Tibial artery (tissue), 4 donors: ENCODE data around the gene MBD4.
A peak's percentile ranks its signal among the peaks of the same experiment; 100 is the strongest.

Source experiments
- DNase-seq, 2 donors: peaks; one replicate each; pipeline ENCODE4 v3.0.0-alpha.2; 2019
- H3K27ac ChIP-seq, 2 donors: fragments of 200-600 bp; sonication (generic) in 1 of 2; 1 replicate in 1 of 2; 2 replicates in 1 of 2; pipeline ENCODE4 v1.5.1; 2018 to 2019; ENCODE audit warnings: mild to moderate bottlenecking in 1 of 2
- H3K27me3 ChIP-seq, 2 donors: fragments of 200-600 bp; sonication (generic) in 1 of 2; one replicate each; pipeline versions ENCODE4 v1.5.1 to v1.6.0; 2016 to 2019
- H3K36me3 ChIP-seq, 3 donors: fragments of 200-600 bp; sonication (generic) in 2 of 3; one replicate each; pipeline ENCODE4 v1.5.1; 2016 to 2019; ENCODE audit warnings: mild to moderate bottlenecking in 2 of 3
- H3K4me1 ChIP-seq, 4 donors: fragments of 200-600 bp; sonication (generic) in 2 of 4; 1 replicate in 3 of 4; 2 replicates in 1 of 4; pipeline ENCODE4 v1.5.1; 2016 to 2019
- H3K4me3 ChIP-seq, 2 donors: fragments of 200-600 bp; sonication (generic) in 1 of 2; 1 replicate in 1 of 2; 2 replicates in 1 of 2; pipeline ENCODE4 v1.5.1; 2018 to 2019; ENCODE audit warnings: mild to moderate bottlenecking in 2 of 2
- H3K9me3 ChIP-seq, 3 donors: fragments of 200-600 bp; sonication (generic) in 1 of 3; one replicate each; pipeline ENCODE4 v1.5.1; 2016 to 2019
- intact Hi-C: fragments of 100-400 bp; cut with DNase I; formaldehyde crosslinking; loops from one replicate; pipeline ENCODE4 v1.15.0; 2023; ENCODE audit warnings: low total_unique reads
- TF ChIP-seq, protein P1 (sequence below), 2 experiments: fragments of 200-600 bp in 1 of 2; fragments of 450-650 bp in 1 of 2; IDR thresholded peaks; one replicate each; pipeline ENCODE4 v1.5.1; 2017 to 2019; ENCODE audit warnings: antibody characterized with exemption in 2 of 2, mild to moderate bottlenecking in 1 of 2, moderate library complexity in 1 of 2

The MBD4 gene

DNA sequence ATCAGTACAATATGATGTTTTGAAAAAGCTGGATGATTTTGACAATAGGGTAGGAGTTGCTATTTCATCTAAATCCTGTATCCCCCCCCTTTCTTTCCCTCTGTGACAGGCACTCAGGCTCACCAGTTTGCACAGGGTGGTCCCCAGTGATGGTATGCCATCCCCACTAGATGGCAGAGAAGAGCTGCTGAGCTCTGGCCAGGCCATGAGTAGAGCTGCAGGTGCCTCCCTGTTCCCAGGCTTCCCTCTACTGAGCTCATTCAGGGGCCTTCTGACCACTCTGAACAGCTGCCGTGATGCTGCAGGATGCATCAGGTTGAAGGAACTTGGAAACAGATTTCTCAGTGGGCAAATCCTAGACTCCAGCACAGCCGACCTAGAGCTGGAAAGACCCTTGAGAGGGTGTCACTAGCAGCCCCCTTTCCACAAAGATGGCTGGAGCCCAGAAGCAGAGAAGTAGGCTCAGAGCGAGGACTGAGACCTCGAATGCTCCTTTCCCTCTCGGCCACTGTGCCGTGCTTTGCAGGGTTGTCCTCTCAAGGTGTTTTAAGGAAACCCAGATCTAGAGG, 56.4 kb downstream of the MBD4 start:
- TF ChIP-seq, protein P1, sequence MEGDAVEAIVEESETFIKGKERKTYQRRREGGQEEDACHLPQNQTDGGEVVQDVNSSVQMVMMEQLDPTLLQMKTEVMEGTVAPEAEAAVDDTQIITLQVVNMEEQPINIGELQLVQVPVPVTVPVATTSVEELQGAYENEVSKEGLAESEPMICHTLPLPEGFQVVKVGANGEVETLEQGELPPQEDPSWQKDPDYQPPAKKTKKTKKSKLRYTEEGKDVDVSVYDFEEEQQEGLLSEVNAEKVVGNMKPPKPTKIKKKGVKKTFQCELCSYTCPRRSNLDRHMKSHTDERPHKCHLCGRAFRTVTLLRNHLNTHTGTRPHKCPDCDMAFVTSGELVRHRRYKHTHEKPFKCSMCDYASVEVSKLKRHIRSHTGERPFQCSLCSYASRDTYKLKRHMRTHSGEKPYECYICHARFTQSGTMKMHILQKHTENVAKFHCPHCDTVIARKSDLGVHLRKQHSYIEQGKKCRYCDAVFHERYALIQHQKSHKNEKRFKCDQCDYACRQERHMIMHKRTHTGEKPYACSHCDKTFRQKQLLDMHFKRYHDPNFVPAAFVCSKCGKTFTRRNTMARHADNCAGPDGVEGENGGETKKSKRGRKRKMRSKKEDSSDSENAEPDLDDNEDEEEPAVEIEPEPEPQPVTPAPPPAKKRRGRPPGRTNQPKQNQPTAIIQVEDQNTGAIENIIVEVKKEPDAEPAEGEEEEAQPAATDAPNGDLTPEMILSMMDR (IDR thresholded peaks at IDR 0.05): peak; percentile 53 to 70
- peaks cover 0 to 21% (median 13%) of the 10 kb centered on the region in 3 donors for H3K36me3 ChIP-seq
- intact Hi-C loops: no loop called here
- no peaks in the 10 kb centered on the region for H3K27me3 ChIP-seq
- peak in 1 of 2 donors; percentile 30 for DNase-seq
- H3K4me3 ChIP-seq: no peak overlapping the region
- no peak overlapping the region for H3K27ac ChIP-seq
- no peaks in the 10 kb centered on the region for H3K9me3 ChIP-seq
- no peaks in the 10 kb centered on the region for H3K4me1 ChIP-seq

DNA sequence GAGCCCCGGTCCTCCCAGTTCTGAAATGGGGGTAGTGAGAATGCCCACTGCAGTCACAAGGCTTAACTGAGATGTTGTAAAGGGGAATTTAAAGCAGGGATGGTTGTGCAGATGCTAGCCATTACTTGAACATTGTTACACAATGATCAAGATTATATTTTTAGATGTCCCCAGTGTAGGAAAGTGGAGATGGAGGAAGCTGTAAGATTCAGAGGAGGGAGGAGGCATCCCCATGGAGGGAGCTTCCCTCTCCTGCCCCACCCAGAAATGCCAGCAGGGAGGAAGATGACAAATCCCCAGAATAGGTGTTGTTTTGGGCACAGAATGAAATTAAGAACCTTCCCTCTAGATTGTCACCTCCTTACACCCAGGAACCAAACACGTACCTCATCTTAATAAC, 57.4 kb downstream of the MBD4 start:
- Histone ChIP-seq H3K36me3 (peaks cover 0 to 12% (median 6%) of the 10 kb centered on the region in 3 donors), H3K27me3 (no peaks in the 10 kb centered on the region), H3K4me3 (no peak overlapping the region), H3K27ac (no peak overlapping the region), H3K9me3 (no peaks in the 10 kb centered on the region), H3K4me1 (no peaks in the 10 kb centered on the region)
- intact Hi-C loops: no loop called here
- no peak for DNase-seq
- TF ChIP-seq, protein P1 (IDR thresholded peaks at IDR 0.05): no peak
